GM12878 (cell line): ENCODE measurements around the gene HPS5. TPM values are rescaled to one million over a fixed set of nuclear protein-coding genes. Genes with fewer than 3 reads are reported as not detected.

Experiments
- ATAC-seq: fragments of 200-7000 bp; cut with Tn5 transposase; 3 replicates; pipeline ENCODE4 v1.9.1; 2020; ENCODE audit warnings: mild to moderate bottlenecking, moderate library complexity
- BruUV-seq: library from RNA; stranded (reverse); fragments of 400-500 nt; replicated peaks from 2 replicates; lab custom pipeline; 2021; lab: Mats Ljungman, UMichigan
- CTCF ChIA-PET: fragments of 300-600 bp; sonication (Branson Sonifier 250); formaldehyde crosslinking; extraction: SDS; loops from one replicate; lab custom pipeline; 2021; ENCODE audit warnings: inconsistent platforms; lab: Yijun Ruan, JAX
- POLR2A ChIA-PET: fragments of 350-600 bp; formaldehyde crosslinking; extraction: SDS; loops from one replicate; lab custom pipeline; 2021; ENCODE audit warnings: inconsistent platforms; lab: Charles Lee
- RAD21 ChIA-PET: fragments of 300-600 bp; sonication (Branson Sonifier 250); formaldehyde crosslinking; loops from one replicate; lab custom pipeline; 2023; ENCODE audit warnings: antibody characterized with exemption; ENCODE audit not compliant: unreplicated experiment; lab: Charles Lee
- SMC1A ChIA-PET: fragments of 300-600 bp; sonication (Branson Sonifier 250); formaldehyde crosslinking; loops from one replicate; lab custom pipeline; 2023; ENCODE audit not compliant: unreplicated experiment, uncharacterized antibody; lab: Charles Lee
- DNase-seq: peaks from one replicate; pipeline ENCODE4 v3.0.0-alpha.2; 2011; ENCODE audit warnings: low read depth, low spot score
- FAIRE-seq: peaks from 3 replicates; lab custom pipeline; 2011; peaks lifted over from hg19 to GRCh38; lab: Jason Lieb, UNC
- H2AFZ ChIP-seq: 2 replicates; pipeline ENCODE4 v1.6.0; 2011; ENCODE audit warnings: low read depth, low read length, control low read depth; ENCODE audit not compliant: control insufficient read depth
- H3K27ac ChIP-seq: 2 replicates; pipeline ENCODE4 v1.5.1; 2011; ENCODE audit warnings: control low read depth; ENCODE audit not compliant: control insufficient read depth, insufficient read depth
- H3K27me3 ChIP-seq, 2 experiments: replicated peaks in 1 of 2; 2 replicates each; pipeline versions ENCODE4 v1.6.0 to v1.6.1; 2011; ENCODE audit warnings: low read length in 1 of 2; ENCODE audit not compliant: control insufficient read depth in 2 of 2, insufficient read depth in 2 of 2
- H3K36me3 ChIP-seq, 2 experiments: 2 replicates each; pipeline ENCODE4 v1.5.1; 2011; ENCODE audit warnings: low read length in 1 of 2; ENCODE audit not compliant: control insufficient read depth in 2 of 2, insufficient read depth in 2 of 2
- H3K4me1 ChIP-seq: 2 replicates; pipeline ENCODE4 v1.6.1; 2011; ENCODE audit warnings: mild to moderate bottlenecking, low read length, moderate library complexity, mixed read lengths; ENCODE audit not compliant: control insufficient read depth, insufficient read depth
- H3K4me2 ChIP-seq: 2 replicates; pipeline ENCODE4 v1.6.0; 2011; ENCODE audit warnings: control low read depth; ENCODE audit not compliant: control insufficient read depth, insufficient read depth
- H3K4me3 ChIP-seq: fragments of 200-600 bp; sonication (generic); 2 replicates; pipeline ENCODE4 v1.5.1; 2016
- H3K79me2 ChIP-seq: 2 replicates; pipeline ENCODE4 v1.6.0; 2011; ENCODE audit warnings: low read length; ENCODE audit not compliant: control insufficient read depth, insufficient read depth
- H3K9ac ChIP-seq: 2 replicates; pipeline ENCODE4 v1.8.0; 2011; ENCODE audit warnings: low read length, control low read depth, mixed read lengths; ENCODE audit not compliant: control insufficient read depth, insufficient read depth
- H3K9me3 ChIP-seq: replicated peaks from 3 replicates; pipeline ENCODE4 v1.5.1; 2011; ENCODE audit warnings: mild to moderate bottlenecking, low read length; ENCODE audit not compliant: control insufficient read depth, insufficient read depth
- H4K20me1 ChIP-seq: 2 replicates; pipeline ENCODE4 v1.6.0; 2011; ENCODE audit not compliant: control insufficient read depth, insufficient read depth
- BRCA1 ChIP-seq: IDR thresholded peaks from 2 replicates; pipeline ENCODE4 v1.6.1; 2011; ENCODE audit warnings: low read depth, low read length, improper control_type of control experiment
- FOXM1 ChIP-seq: IDR thresholded peaks from 2 replicates; pipeline ENCODE4 v1.6.1; 2012; ENCODE audit warnings: low read depth, mild to moderate bottlenecking, inconsistent platforms, low read length, moderate library complexity
- HSF1 ChIP-seq: fragments of 150-350 bp; IDR thresholded peaks from 2 replicates; pipeline ENCODE4 v1.6.1; 2014; ENCODE audit warnings: mild to moderate bottlenecking, low read depth, low read length
- IRF5 ChIP-seq: fragments of 450-650 bp; IDR thresholded peaks from 2 replicates; pipeline ENCODE4 v1.6.1; 2017; ENCODE audit warnings: borderline replicate concordance
- KLF5 ChIP-seq: fragments of 450-650 bp; IDR thresholded peaks from 2 replicates; pipeline ENCODE4 v1.6.1; 2014; ENCODE audit warnings: mild to moderate bottlenecking; ENCODE audit not compliant: partially characterized antibody
- LARP7 ChIP-seq: fragments of 450-650 bp; IDR thresholded peaks from 2 replicates; pipeline ENCODE4 v1.6.1; 2017; ENCODE audit warnings: mild to moderate bottlenecking
- NFYB ChIP-seq: IDR thresholded peaks from 2 replicates; pipeline ENCODE4 v1.6.1; 2011; ENCODE audit warnings: low read depth, mild to moderate bottlenecking, low read length, improper control_type of control experiment, moderate library complexity; ENCODE audit not compliant: insufficient read depth
- PAX5 ChIP-seq: IDR thresholded peaks from 2 replicates; pipeline ENCODE4 v1.6.1; 2011; ENCODE audit warnings: low read depth, low read length, borderline replicate concordance
- WGBS: methylation state at CpG from one replicate; pipeline ENCODE4 v1.1.6; 2016; ENCODE audit warnings: low lambda C conversion rate; ENCODE audit not compliant: insufficient replicate concordance, insufficient coverage; ENCODE audit errors: missing lambda C conversion rate; 5-methylcytosine and 5-hydroxymethylcytosine counted together
- in situ Hi-C: fragments of 300-500 bp; cut with MboI; formaldehyde crosslinking; loops from 9 replicates; pipeline ENCODE4 v1.14.3; 2018; ENCODE audit warnings: mixed read lengths
- intact Hi-C: fragments of 100-400 bp; cut with micrococcal nuclease; formaldehyde crosslinking; loops from one replicate; pipeline ENCODE4 v1.14.2; 2022; ENCODE audit not compliant: unreplicated experiment
- polyA plus RNA-seq, 11 experiments: library from polyadenylated mRNA; depleted of rRNA in 4 of 11; unstranded in 6 of 11; stranded (reverse) in 5 of 11; fragments of >200 nt; fragmentation: Nextera tagmentation in 4 of 11; fragmentation: Illumina TruSeq in 1 of 11; extraction: Ambion mirVana in 4 of 11; extraction: Trizol in 1 of 11; gene quantifications; 1 replicate in 1 of 11; 2 replicates in 10 of 11; pipeline versions ENCODE4 v1.2.1 to v1.2.3, GENCODE V29; 2011 to 2016; ENCODE audit warnings: inconsistent platforms in 2 of 11, missing spikeins in 2 of 11, low read depth in 1 of 11
- total RNA-seq, 4 experiments: library from RNA; depleted of rRNA in 3 of 4; stranded (reverse); fragments of >200 nt in 3 of 4; fragmentation: Illumina TruSeq in 1 of 4; extraction: Trizol in 1 of 4; gene quantifications; 2 replicates each; pipeline versions ENCODE4 v1.2.1 to v1.2.3, GENCODE V29; 2013 to 2021
- TF ChIP-seq, protein P1 (sequence below): fragments of 450-650 bp; IDR thresholded peaks from 2 replicates; pipeline ENCODE4 v1.6.1; 2016; ENCODE audit warnings: mild to moderate bottlenecking, moderate library complexity, borderline replicate concordance
- TF ChIP-seq, protein P2 (sequence below): IDR thresholded peaks from 2 replicates; pipeline ENCODE4 v1.6.1; 2011; ENCODE audit warnings: low read depth, low read length, improper control_type of control experiment, borderline replicate concordance

HPS5 gene
- total and polyA plus RNA-seq, 10 of the 15 experiments (the other 5 are each of a cell fraction or from before 2014, with no cell fraction given), result 11.9 to 32.6 (median 23.5) TPM

DNA sequence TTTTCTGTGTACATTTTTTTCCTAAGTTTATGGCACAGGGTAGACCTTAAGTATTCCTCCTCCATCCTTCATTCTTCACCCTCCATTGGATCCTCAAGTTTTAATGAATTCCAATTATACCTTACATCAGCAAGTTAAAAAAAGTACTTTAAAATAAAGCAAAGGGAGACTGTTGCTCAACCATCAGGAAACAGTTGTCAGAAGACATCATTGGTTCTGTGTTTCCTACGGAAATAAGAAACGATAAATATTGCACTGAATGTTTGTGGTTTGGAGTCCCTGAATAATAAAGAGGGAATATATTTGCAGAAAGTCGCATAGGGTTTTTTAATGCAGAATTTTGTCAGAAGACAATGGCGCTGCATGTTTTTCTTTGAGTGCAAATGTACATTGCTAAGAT, 44.3 kb upstream of the HPS5 start:
- CTCF ChIA-PET, result interaction anchor here (1.7 kb wide), 1 partner anchor 122 kb away, joined by 4 read pairs; no protein-coding TSS in a partner anchor
- H3K79me2 ChIP-seq, result no peaks in the 10 kb centered on the region
- RAD21 ChIA-PET, result interaction anchor here (0.7 kb wide), 1 partner anchor 18 kb away, joined by 3 read pairs; no protein-coding TSS in a partner anchor
- no peaks in the 10 kb centered on the region for H3K9me3 ChIP-seq
- FAIRE-seq (no peak), DNase-seq (no peak), ATAC-seq (no peak)
- TF ChIP-seq, protein P1, sequence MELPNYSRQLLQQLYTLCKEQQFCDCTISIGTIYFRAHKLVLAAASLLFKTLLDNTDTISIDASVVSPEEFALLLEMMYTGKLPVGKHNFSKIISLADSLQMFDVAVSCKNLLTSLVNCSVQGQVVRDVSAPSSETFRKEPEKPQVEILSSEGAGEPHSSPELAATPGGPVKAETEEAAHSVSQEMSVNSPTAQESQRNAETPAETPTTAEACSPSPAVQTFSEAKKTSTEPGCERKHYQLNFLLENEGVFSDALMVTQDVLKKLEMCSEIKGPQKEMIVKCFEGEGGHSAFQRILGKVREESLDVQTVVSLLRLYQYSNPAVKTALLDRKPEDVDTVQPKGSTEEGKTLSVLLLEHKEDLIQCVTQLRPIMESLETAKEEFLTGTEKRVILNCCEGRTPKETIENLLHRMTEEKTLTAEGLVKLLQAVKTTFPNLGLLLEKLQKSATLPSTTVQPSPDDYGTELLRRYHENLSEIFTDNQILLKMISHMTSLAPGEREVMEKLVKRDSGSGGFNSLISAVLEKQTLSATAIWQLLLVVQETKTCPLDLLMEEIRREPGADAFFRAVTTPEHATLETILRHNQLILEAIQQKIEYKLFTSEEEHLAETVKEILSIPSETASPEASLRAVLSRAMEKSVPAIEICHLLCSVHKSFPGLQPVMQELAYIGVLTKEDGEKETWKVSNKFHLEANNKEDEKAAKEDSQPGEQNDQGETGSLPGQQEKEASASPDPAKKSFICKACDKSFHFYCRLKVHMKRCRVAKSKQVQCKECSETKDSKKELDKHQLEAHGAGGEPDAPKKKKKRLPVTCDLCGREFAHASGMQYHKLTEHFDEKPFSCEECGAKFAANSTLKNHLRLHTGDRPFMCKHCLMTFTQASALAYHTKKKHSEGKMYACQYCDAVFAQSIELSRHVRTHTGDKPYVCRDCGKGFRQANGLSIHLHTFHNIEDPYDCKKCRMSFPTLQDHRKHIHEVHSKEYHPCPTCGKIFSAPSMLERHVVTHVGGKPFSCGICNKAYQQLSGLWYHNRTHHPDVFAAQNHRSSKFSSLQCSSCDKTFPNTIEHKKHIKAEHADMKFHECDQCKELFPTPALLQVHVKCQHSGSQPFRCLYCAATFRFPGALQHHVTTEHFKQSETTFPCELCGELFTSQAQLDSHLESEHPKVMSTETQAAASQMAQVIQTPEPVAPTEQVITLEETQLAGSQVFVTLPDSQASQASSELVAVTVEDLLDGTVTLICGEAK, result no peak
- no peak for TF ChIP-seq FOXM1
- TF ChIP-seq KLF5, result no peak
- no peak for TF ChIP-seq IRF5
- TF ChIP-seq, protein P2, sequence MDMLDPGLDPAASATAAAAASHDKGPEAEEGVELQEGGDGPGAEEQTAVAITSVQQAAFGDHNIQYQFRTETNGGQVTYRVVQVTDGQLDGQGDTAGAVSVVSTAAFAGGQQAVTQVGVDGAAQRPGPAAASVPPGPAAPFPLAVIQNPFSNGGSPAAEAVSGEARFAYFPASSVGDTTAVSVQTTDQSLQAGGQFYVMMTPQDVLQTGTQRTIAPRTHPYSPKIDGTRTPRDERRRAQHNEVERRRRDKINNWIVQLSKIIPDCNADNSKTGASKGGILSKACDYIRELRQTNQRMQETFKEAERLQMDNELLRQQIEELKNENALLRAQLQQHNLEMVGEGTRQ, result no peak
- TF ChIP-seq PAX5, result no peak
- no peak for TF ChIP-seq BRCA1
- no peak for TF ChIP-seq NFYB
- TF ChIP-seq HSF1, result no peak
- no peak for TF ChIP-seq LARP7
- no peaks in the 10 kb centered on the region for H3K4me1 ChIP-seq
- H3K4me3 ChIP-seq, result no peak overlapping the region
- SMC1A ChIA-PET, result no interaction called here
- peaks cover 5 to 21% of the 10 kb centered on the region in 2 experiments for H3K36me3 ChIP-seq
- H2AFZ ChIP-seq, result no peak overlapping the region
- H3K4me2 ChIP-seq, result no peak overlapping the region
- no peak overlapping the region for H3K27ac ChIP-seq
- no TSS peak for BruUV-seq
- intact Hi-C loops (no loop called here), in situ Hi-C loops (no loop called here)
- H3K9ac ChIP-seq, result no peak overlapping the region
- 77% methylated on average over 4 of the region's 4 CpGs for WGBS
- no peaks in the 10 kb centered on the region for H3K27me3 ChIP-seq
- H4K20me1 ChIP-seq, result no peaks in the 10 kb centered on the region; the same call in 1 of the 2 replicates
- POLR2A ChIA-PET, result no interaction called here
